C4-2B (cell line): ENCODE measurements around the gene DYRK2.
A peak's percentile ranks its signal among the peaks of the same experiment; 100 is the strongest.

ENCODE experiments used
- H3K27ac ChIP-seq: fragments of 450-650 bp; 2 replicates; pipeline ENCODE4 v1.5.1; 2017
- CTCF ChIP-seq: fragments of 450-650 bp; conservative IDR thresholded peaks from 2 replicates; pipeline ENCODE4 v1.5.1; 2017; ENCODE audit warnings: mild to moderate bottlenecking
- ZFX ChIP-seq: fragments of 450-650 bp; IDR thresholded peaks from 2 replicates; pipeline ENCODE4 v1.6.1; 2017

Gene DYRK2

GRCh38 chr12:67648521-67649260 lies at the start of gene DYRK2:
Gene DYRK2 (plus strand): TSS chr12:67648745. CDS start chr12:67649134, 389 bp downstream.
- H3K27ac ChIP-seq, result peak within 1 kb of the TSS; percentile 92
- TF ChIP-seq CTCF (peak; percentile 15), ZFX (no peak; the same call in 1 of the 2 replicates)

GRCh38 chr12:67599691-67600090 lies 48.9 kb upstream of the DYRK2 start:
- no peak overlapping the region for H3K27ac ChIP-seq
- TF ChIP-seq CTCF (no peak), ZFX (no peak)

- no peak overlapping the region for H3K27ac ChIP-seq
- TF ChIP-seq ZFX, result no peak
- no peak for TF ChIP-seq CTCF
Observed at GRCh38 chr12:67601126-67601525, 47.4 kb upstream of the DYRK2 start.

GRCh38 chr12:67609226-67609870 lies 39.2 kb upstream of the DYRK2 start:
- no peak for TF ChIP-seq ZFX
- TF ChIP-seq CTCF, result no peak
- H3K27ac ChIP-seq, result no peak overlapping the region

GRCh38 chr12:67613040-67613439 lies 35.5 kb upstream of the DYRK2 start:
- H3K27ac ChIP-seq, result no peak overlapping the region
- TF ChIP-seq CTCF (no peak), ZFX (no peak)

- no peak for TF ChIP-seq ZFX
- TF ChIP-seq CTCF, result no peak
- H3K27ac ChIP-seq, result no peak overlapping the region
Observed at GRCh38 chr12:67617629-67618028, 30.9 kb upstream of the DYRK2 start.

GRCh38 chr12:67618303-67618702 lies 30.2 kb upstream of the DYRK2 start:
- no peak overlapping the region for H3K27ac ChIP-seq
- TF ChIP-seq CTCF, result no peak
- TF ChIP-seq ZFX, result no peak
